ENCODE measurements around the gene KIF2A.
A peak's percentile ranks its signal among the peaks of the same experiment; 100 is the strongest.

The KIF2A gene

GRCh38 chr5:62421414-62421813 lies 115.4 kb downstream of the KIF2A start:
- Histone ChIP-seq H3K27ac (ENCODE audit: extremely low read depth, low read depth, low read length) (no peak overlapping the region), H3K4me3 (ENCODE audit: low read depth, low read length) (no peak overlapping the region), H3K36me3 (ENCODE audit: control insufficient read depth in 2 of 2, insufficient read depth in 1 of 2, low read length in 2 of 2) (peaks cover 0 to 6% of the 10 kb centered on the region in 2 experiments; a peak in 1 of 3 replicates), H3K9me3 (ENCODE audit: control insufficient read depth, insufficient read depth, low read depth, low read length) (no peaks in the 10 kb centered on the region), H3K4me1 (ENCODE audit: control insufficient read depth, insufficient read depth, low read length) (peaks cover 2% of the 10 kb centered on the region; the same call in 1 of the 2 replicates)
- peak; percentile 50 for TF ChIP-seq PRDM6 (tag by site-specific recombination; IDR thresholded peaks at IDR 0.05)
- TF ChIP-seq ZSCAN4 (tag by site-specific recombination; IDR thresholded peaks at IDR 0.05) = no peak
- ChIA-PET POLR2A (interaction anchor here (2.2 kb wide), 1 partner anchor 18 kb away, joined by 10 read pairs; the partner anchor contains the start of gene DIMT1), CTCF (interaction anchor here (0.6 to 1.4 kb wide), 2 partner anchors 11 to 31 kb away, joined by 3 read pairs; no protein-coding TSS in a partner anchor)

GRCh38 chr5:62424763-62425162 lies 118.8 kb downstream of the KIF2A start:
- no peaks in the 10 kb centered on the region for H3K9me3 ChIP-seq (ENCODE audit: control insufficient read depth, insufficient read depth, low read depth, low read length)
- H3K4me3 ChIP-seq (ENCODE audit: low read depth, low read length) = no peak overlapping the region
- H3K27ac ChIP-seq (ENCODE audit: extremely low read depth, low read depth, low read length) = no peak overlapping the region
- H3K36me3 ChIP-seq (ENCODE audit: control insufficient read depth in 2 of 2, insufficient read depth in 1 of 2, low read length in 2 of 2) = no peaks in the 10 kb centered on the region; a peak in 1 of 3 replicates
- ChIA-PET POLR2A (no interaction called here), CTCF (no interaction called here)
- peaks cover 2% of the 10 kb centered on the region; the same call in 1 of the 2 replicates for H3K4me1 ChIP-seq (ENCODE audit: control insufficient read depth, insufficient read depth, low read length)
- TF ChIP-seq SCRT1 (tag by site-specific recombination; IDR thresholded peaks at IDR 0.05; ENCODE audit: borderline replicate concordance) = no peak
- no peak for TF ChIP-seq ZNF48 (tag by site-specific recombination; IDR thresholded peaks at IDR 0.05)
- TF ChIP-seq GLIS2 (tag by site-specific recombination; IDR thresholded peaks at IDR 0.05) = no peak
- TF ChIP-seq ZNF223 (tag by site-specific recombination; IDR thresholded peaks at IDR 0.05) = no peak
- no peak for TF ChIP-seq PRDM1 (tag by site-specific recombination; IDR thresholded peaks at IDR 0.05)
- no peak for TF ChIP-seq ZNF350 (tag by site-specific recombination; IDR thresholded peaks at IDR 0.05)
- no peak for TF ChIP-seq ZNF677 (tag by site-specific recombination; IDR thresholded peaks at IDR 0.05)
- TF ChIP-seq SP2 (tag by site-specific recombination; IDR thresholded peaks at IDR 0.05) = no peak
- TF ChIP-seq ZNF341 (tag by site-specific recombination; IDR thresholded peaks at IDR 0.05; ENCODE audit: low read depth) = no peak
- no peak for TF ChIP-seq SALL2 (tag by site-specific recombination; IDR thresholded peaks at IDR 0.05; ENCODE audit: borderline replicate concordance)
- no peak for TF ChIP-seq ZNF501 (tag by site-specific recombination; IDR thresholded peaks at IDR 0.05)
- no peak for TF ChIP-seq ZNF19 (tag by site-specific recombination; IDR thresholded peaks at IDR 0.05; ENCODE audit: low read depth)

- H3K27ac ChIP-seq (ENCODE audit: extremely low read depth, low read depth, low read length) = no peak overlapping the region
- no peaks in the 10 kb centered on the region for H3K9me3 ChIP-seq (ENCODE audit: control insufficient read depth, insufficient read depth, low read depth, low read length)
- CTCF ChIA-PET = interaction anchor here (1.1 to 3.0 kb wide), 2 partner anchors 12 to 21 kb away, joined by 4 to 13 read pairs; no protein-coding TSS in a partner anchor
- H3K4me3 ChIP-seq (ENCODE audit: low read depth, low read length) = no peak overlapping the region
- no peaks in the 10 kb centered on the region; a peak in 1 of 3 replicates for H3K36me3 ChIP-seq (ENCODE audit: control insufficient read depth in 2 of 2, insufficient read depth in 1 of 2, low read length in 2 of 2)
- TF ChIP-seq ZNF292 (tag by site-specific recombination; IDR thresholded peaks at IDR 0.05; ENCODE audit: borderline replicate concordance, low read depth) (no peak), ZNF112 (tag by site-specific recombination; IDR thresholded peaks at IDR 0.05) (no peak)
- POLR2A ChIA-PET = interaction anchor here (1.5 kb wide), 1 partner anchor 28 kb away, joined by 6 read pairs; the partner anchor contains the start of gene DIMT1
- no peaks in the 10 kb centered on the region for H3K4me1 ChIP-seq (ENCODE audit: control insufficient read depth, insufficient read depth, low read length)
Observed at GRCh38 chr5:62431735-62432620, 126.0 kb downstream of the KIF2A start.
